ENCODE data around the gene TCF12. TPM values are rescaled to one million over a fixed set of nuclear protein-coding genes. Genes with fewer than 3 reads are reported as not detected.

Gene TCF12
- total RNA-seq, 2 experiments from 2014 or later, result 63.4 to 70.7 TPM

DNA sequence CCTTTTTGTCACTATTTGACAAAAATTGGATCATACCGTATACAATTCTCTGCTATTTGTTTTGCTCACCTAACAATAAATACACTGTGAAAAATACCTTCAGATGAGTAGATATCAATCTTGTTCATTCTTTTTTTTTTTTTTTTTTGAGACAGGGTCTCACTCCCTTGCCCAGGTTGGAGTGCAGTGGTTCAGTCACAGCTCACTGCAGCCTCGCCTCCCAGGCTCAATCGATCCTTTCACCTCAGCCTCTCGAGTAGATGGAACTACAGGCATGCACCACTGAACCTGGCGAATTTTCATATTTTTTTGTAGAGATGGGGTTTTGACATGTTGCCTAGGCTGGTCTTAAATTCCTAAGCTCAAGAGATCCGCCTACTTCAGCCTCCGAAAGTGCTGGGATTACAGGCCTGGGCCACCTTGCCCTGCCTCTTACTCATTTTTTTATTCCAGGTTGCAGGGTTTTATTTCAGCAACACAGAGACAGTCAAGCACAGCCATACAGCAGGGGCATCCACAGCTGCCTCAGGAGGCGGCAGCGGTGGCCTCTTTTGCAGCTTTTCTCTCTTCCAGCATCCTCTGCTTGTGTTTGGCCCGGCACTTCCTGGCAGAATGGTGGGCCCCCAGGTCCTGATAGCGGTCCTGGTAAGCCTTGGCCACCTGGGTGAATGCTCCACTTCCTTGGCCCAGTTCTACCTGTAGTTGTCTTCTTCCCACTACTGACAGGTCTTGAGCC lies 406.7 kb downstream of the TCF12 start:
- ChIA-PET POLR2A (no interaction called here), CTCF (interaction anchor here (0.7 kb wide), 1 partner anchor 1201 kb away, joined by 4 read pairs; no protein-coding TSS in a partner anchor)
- DNase-seq, result no peak
- Mint-ChIP-seq H3K4me1 (ENCODE audit: low read depth) (peaks cover 12% of the 10 kb centered on the region), H3K36me3 (ENCODE audit: low read depth) (no peaks in the 10 kb centered on the region), H3K27me3 (ENCODE audit: low read depth) (no peaks in the 10 kb centered on the region), H3K4me3 (no peak overlapping the region), H3K9me3 (ENCODE audit: insufficient read depth) (no peaks in the 10 kb centered on the region), H3K27ac (no peak overlapping the region)
- no peak for ATAC-seq

GRCh38 chr15:57326196-57326595 lies 407.8 kb downstream of the TCF12 start:
- DNase-seq (no peak), ATAC-seq (no peak)
- Mint-ChIP-seq H3K4me1 (ENCODE audit: low read depth) (peaks cover 16% of the 10 kb centered on the region), H3K4me3 (no peak overlapping the region), H3K36me3 (ENCODE audit: low read depth) (no peaks in the 10 kb centered on the region), H3K9me3 (ENCODE audit: insufficient read depth) (no peaks in the 10 kb centered on the region), H3K27me3 (ENCODE audit: low read depth) (no peaks in the 10 kb centered on the region), H3K27ac (no peak overlapping the region)
- ChIA-PET CTCF (no interaction called here), POLR2A (no interaction called here)

- no peak overlapping the region for H3K4me3 Mint-ChIP-seq
- CTCF ChIA-PET, result no interaction called here
- DNase-seq (no peak), ATAC-seq (no peak)
- H3K9me3 Mint-ChIP-seq (ENCODE audit: insufficient read depth), result no peaks in the 10 kb centered on the region
- H3K4me1 Mint-ChIP-seq (ENCODE audit: low read depth), result peaks cover 16% of the 10 kb centered on the region
- H3K27me3 Mint-ChIP-seq (ENCODE audit: low read depth), result no peaks in the 10 kb centered on the region
- H3K27ac Mint-ChIP-seq, result no peak overlapping the region
- POLR2A ChIA-PET, result no interaction called here
- no peaks in the 10 kb centered on the region for H3K36me3 Mint-ChIP-seq (ENCODE audit: low read depth)
These were observed 409.6 kb downstream of the TCF12 start for GRCh38 chr15:57327985-57328471.

GRCh38 chr15:57328479-57328878 lies 410.0 kb downstream of the TCF12 start:
- Mint-ChIP-seq H3K4me3 (no peak overlapping the region), H3K36me3 (ENCODE audit: low read depth) (no peaks in the 10 kb centered on the region), H3K4me1 (ENCODE audit: low read depth) (peaks cover 14% of the 10 kb centered on the region), H3K27me3 (ENCODE audit: low read depth) (no peaks in the 10 kb centered on the region), H3K27ac (no peak overlapping the region), H3K9me3 (ENCODE audit: insufficient read depth) (no peaks in the 10 kb centered on the region)
- ChIA-PET POLR2A (no interaction called here), CTCF (interaction anchor here (1.8 kb wide), 1 partner anchor 199 kb away, joined by 7 read pairs; no protein-coding TSS in a partner anchor)
- ATAC-seq, result no peak
- DNase-seq, result no peak

- H3K4me3 Mint-ChIP-seq, result no peak overlapping the region
- no peaks in the 10 kb centered on the region for H3K36me3 Mint-ChIP-seq (ENCODE audit: low read depth)
- ATAC-seq (no peak), DNase-seq (no peak)
- POLR2A ChIA-PET, result no interaction called here
- H3K27ac Mint-ChIP-seq, result no peak overlapping the region
- H3K27me3 Mint-ChIP-seq (ENCODE audit: low read depth), result no peaks in the 10 kb centered on the region
- H3K4me1 Mint-ChIP-seq (ENCODE audit: low read depth), result peaks cover 10% of the 10 kb centered on the region
- no peaks in the 10 kb centered on the region for H3K9me3 Mint-ChIP-seq (ENCODE audit: insufficient read depth)
- CTCF ChIA-PET, result interaction anchor here (1.8 kb wide), 1 partner anchor 199 kb away, joined by 7 read pairs; no protein-coding TSS in a partner anchor
These were observed 410.5 kb downstream of the TCF12 start for GRCh38 chr15:57328897-57329296.

- H3K36me3 Mint-ChIP-seq (ENCODE audit: low read depth), result no peaks in the 10 kb centered on the region
- H3K9me3 Mint-ChIP-seq (ENCODE audit: insufficient read depth), result no peaks in the 10 kb centered on the region
- H3K4me1 Mint-ChIP-seq (ENCODE audit: low read depth), result peaks cover 9% of the 10 kb centered on the region
- ATAC-seq, result no peak
- DNase-seq, result no peak
- POLR2A ChIA-PET, result no interaction called here
- H3K4me3 Mint-ChIP-seq, result no peak overlapping the region
- CTCF ChIA-PET, result interaction anchor here (1.8 kb wide), 1 partner anchor 198 kb away, joined by 7 read pairs; no protein-coding TSS in a partner anchor
- H3K27ac Mint-ChIP-seq, result no peak overlapping the region
- peaks cover 3% of the 10 kb centered on the region for H3K27me3 Mint-ChIP-seq (ENCODE audit: low read depth)
These were observed 411.3 kb downstream of the TCF12 start for GRCh38 chr15:57329582-57330367.

- CTCF ChIA-PET, result no interaction called here
- H3K27ac Mint-ChIP-seq, result no peak overlapping the region
- H3K36me3 Mint-ChIP-seq (ENCODE audit: low read depth), result no peaks in the 10 kb centered on the region
- no peak for ATAC-seq
- H3K27me3 Mint-ChIP-seq (ENCODE audit: low read depth), result peaks cover 3% of the 10 kb centered on the region
- H3K9me3 Mint-ChIP-seq (ENCODE audit: insufficient read depth), result no peaks in the 10 kb centered on the region
- POLR2A ChIA-PET, result no interaction called here
- no peak for DNase-seq
- H3K4me1 Mint-ChIP-seq (ENCODE audit: low read depth), result peaks cover 9% of the 10 kb centered on the region
- no peak overlapping the region for H3K4me3 Mint-ChIP-seq
These were observed 412.3 kb downstream of the TCF12 start for GRCh38 chr15:57330619-57331340.

DNA sequence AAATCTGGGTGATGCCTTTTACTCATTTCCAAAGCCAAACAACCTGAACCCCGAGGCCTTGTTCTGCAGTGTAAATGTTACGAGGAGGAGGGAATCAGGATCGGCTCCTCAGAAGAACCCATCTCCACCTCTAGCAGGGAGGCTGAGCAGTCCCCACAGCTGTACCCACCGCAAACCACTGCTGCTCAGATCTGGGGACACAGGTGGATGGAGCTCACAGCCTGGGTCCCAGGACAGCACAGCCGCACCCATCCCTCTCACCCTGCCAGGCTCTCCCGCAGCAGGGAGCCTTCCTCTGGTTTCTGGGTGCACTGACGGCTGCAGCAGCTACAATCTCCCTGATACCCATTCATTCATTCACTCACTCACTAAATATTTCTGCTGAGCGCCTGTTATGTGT lies 413.9 kb downstream of the TCF12 start:
- ATAC-seq, result no peak
- H3K9me3 Mint-ChIP-seq (ENCODE audit: insufficient read depth), result no peaks in the 10 kb centered on the region
- no peaks in the 10 kb centered on the region for H3K36me3 Mint-ChIP-seq (ENCODE audit: low read depth)
- H3K4me3 Mint-ChIP-seq, result no peak overlapping the region
- CTCF ChIA-PET, result interaction anchor here (0.9 kb wide), 1 partner anchor 195 kb away, joined by 3 read pairs; no protein-coding TSS in a partner anchor
- H3K27me3 Mint-ChIP-seq (ENCODE audit: low read depth), result peaks cover 3% of the 10 kb centered on the region
- DNase-seq, result no peak
- peaks cover 9% of the 10 kb centered on the region for H3K4me1 Mint-ChIP-seq (ENCODE audit: low read depth)
- POLR2A ChIA-PET, result no interaction called here
- H3K27ac Mint-ChIP-seq, result no peak overlapping the region

- Mint-ChIP-seq H3K4me1 (ENCODE audit: low read depth) (peaks cover 9% of the 10 kb centered on the region), H3K4me3 (no peak overlapping the region), H3K9me3 (ENCODE audit: insufficient read depth) (no peaks in the 10 kb centered on the region), H3K27me3 (ENCODE audit: low read depth) (peaks cover 3% of the 10 kb centered on the region), H3K36me3 (ENCODE audit: low read depth) (no peaks in the 10 kb centered on the region), H3K27ac (no peak overlapping the region)
- ATAC-seq, result no peak
- POLR2A ChIA-PET, result no interaction called here
- DNase-seq, result no peak
- CTCF ChIA-PET, result interaction anchor here (0.9 kb wide), 1 partner anchor 194 kb away, joined by 3 read pairs; no protein-coding TSS in a partner anchor
These were observed 415.0 kb downstream of the TCF12 start for GRCh38 chr15:57333487-57333886.

DNA sequence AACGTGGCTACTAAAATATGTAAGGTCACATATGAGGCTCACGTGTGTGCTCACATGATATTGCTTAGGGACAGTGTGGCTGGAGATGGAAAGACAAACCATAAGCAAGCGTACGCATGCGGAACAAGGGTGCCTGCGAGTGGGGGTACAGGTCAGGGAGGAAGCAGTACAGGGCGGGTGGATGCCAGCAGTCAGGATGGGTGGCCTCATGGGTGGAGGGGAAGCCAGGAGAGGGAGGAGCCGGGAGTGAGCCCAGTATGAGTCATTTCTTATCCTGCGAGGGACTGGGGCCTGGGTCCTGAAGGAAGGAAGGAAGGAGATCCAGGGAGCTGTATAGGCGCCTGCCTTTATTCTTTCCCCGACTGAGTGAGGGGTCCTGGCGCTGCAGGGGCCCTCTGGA lies 415.8 kb downstream of the TCF12 start:
- H3K27me3 Mint-ChIP-seq (ENCODE audit: low read depth), result peaks cover 3% of the 10 kb centered on the region
- peaks cover 9% of the 10 kb centered on the region for H3K4me1 Mint-ChIP-seq (ENCODE audit: low read depth)
- ChIA-PET POLR2A (no interaction called here), CTCF (no interaction called here)
- no peak overlapping the region for H3K27ac Mint-ChIP-seq
- DNase-seq (no peak), ATAC-seq (no peak)
- H3K9me3 Mint-ChIP-seq (ENCODE audit: insufficient read depth), result no peaks in the 10 kb centered on the region
- H3K4me3 Mint-ChIP-seq, result no peak overlapping the region
- H3K36me3 Mint-ChIP-seq (ENCODE audit: low read depth), result no peaks in the 10 kb centered on the region

- Mint-ChIP-seq H3K9me3 (ENCODE audit: insufficient read depth) (no peaks in the 10 kb centered on the region), H3K4me1 (ENCODE audit: low read depth) (peaks cover 3% of the 10 kb centered on the region), H3K27me3 (ENCODE audit: low read depth) (peaks cover 3% of the 10 kb centered on the region), H3K36me3 (ENCODE audit: low read depth) (no peaks in the 10 kb centered on the region), H3K4me3 (no peak overlapping the region), H3K27ac (no peak overlapping the region)
- ATAC-seq (no peak), DNase-seq (no peak)
- POLR2A ChIA-PET, result no interaction called here
- CTCF ChIA-PET, result no interaction called here
These were observed 416.9 kb downstream of the TCF12 start for GRCh38 chr15:57335293-57335715.

DNA sequence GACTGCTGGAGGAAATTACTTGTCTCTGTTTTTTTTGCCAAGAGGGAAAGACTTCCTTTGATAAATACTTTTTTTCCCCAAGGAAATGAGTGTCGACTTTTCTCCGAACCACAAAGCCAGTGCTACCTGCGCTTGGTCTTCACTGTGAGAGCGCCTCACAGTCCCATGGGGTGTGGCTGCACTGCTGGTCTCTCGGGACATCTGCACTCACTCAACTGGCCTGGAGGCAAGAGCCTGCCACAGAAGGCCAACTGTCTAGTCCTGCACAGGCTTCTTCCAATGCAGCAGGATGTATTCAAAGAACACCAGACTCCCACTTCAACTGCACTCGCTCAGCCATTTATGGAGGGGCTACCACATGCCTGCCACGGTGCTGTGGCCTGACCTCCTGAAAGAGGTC lies 417.3 kb downstream of the TCF12 start:
- Mint-ChIP-seq H3K4me3 (no peak overlapping the region), H3K27me3 (ENCODE audit: low read depth) (peaks cover 3% of the 10 kb centered on the region), H3K4me1 (ENCODE audit: low read depth) (no peaks in the 10 kb centered on the region), H3K36me3 (ENCODE audit: low read depth) (no peaks in the 10 kb centered on the region), H3K27ac (no peak overlapping the region), H3K9me3 (ENCODE audit: insufficient read depth) (no peaks in the 10 kb centered on the region)
- CTCF ChIA-PET, result no interaction called here
- DNase-seq, result no peak
- POLR2A ChIA-PET, result no interaction called here
- no peak for ATAC-seq

Measured in activated CD8-positive, alpha-beta T cell treated with anti-CD3 and anti-CD28 coated beads, Interleukin-2, amount 10 ng/mL, durations not matched to agents 7 days and 5 days (primary cell).